GM23338 (cell line): Measurements from ENCODE around the gene C17orf50. TPM values are rescaled to one million over a fixed set of nuclear protein-coding genes. Genes with fewer than 3 reads are reported as not detected.

Experiments used
- ATAC-seq: fragments of 200-7000 bp; cut with Tn5 transposase; 3 replicates; pipeline ENCODE4 v1.9.1; 2020
- DNase-seq: peaks from one replicate; pipeline ENCODE4 v3.0.0-alpha.2; 2015; ENCODE audit warnings: low spot score
- H2AFZ ChIP-seq: fragments of 200-600 bp; sonication (generic); 2 replicates; pipeline ENCODE4 v1.8.0; 2016; ENCODE audit warnings: antibody characterized with exemption, mild to moderate bottlenecking, moderate library complexity
- H3F3A ChIP-seq: fragments of 200-600 bp; sonication (generic); replicated peaks from 2 replicates; pipeline ENCODE4 v1.8.0; 2017; ENCODE audit warnings: antibody characterized with exemption, mixed run types, low read depth
- H3K27ac ChIP-seq: fragments of 200-600 bp; sonication (generic); 2 replicates; pipeline ENCODE4 v1.6.1; 2016; ENCODE audit warnings: low read depth
- H3K27me3 ChIP-seq: fragments of 200-600 bp; sonication (generic); 2 replicates; pipeline ENCODE4 v1.8.0; 2016; ENCODE audit warnings: mild to moderate bottlenecking, mixed run types, moderate library complexity; ENCODE audit not compliant: insufficient read depth
- H3K36me3 ChIP-seq: fragments of 200-600 bp; sonication (generic); 2 replicates; pipeline ENCODE4 v1.8.0; 2016; ENCODE audit warnings: mild to moderate bottlenecking; ENCODE audit not compliant: insufficient read depth
- H3K4me1 ChIP-seq: fragments of 200-600 bp; sonication (generic); 2 replicates; pipeline ENCODE4 v1.8.0; 2016; ENCODE audit warnings: mild to moderate bottlenecking, moderate library complexity; ENCODE audit not compliant: insufficient read depth
- H3K4me2 ChIP-seq: fragments of 200-600 bp; sonication (generic); 2 replicates; pipeline ENCODE4 v1.7.1; 2017; ENCODE audit warnings: mixed run types
- H3K4me3 ChIP-seq: fragments of 200-600 bp; sonication (generic); 2 replicates; pipeline ENCODE4 v1.6.1; 2016; ENCODE audit warnings: mixed run types
- H3K79me2 ChIP-seq: fragments of 200-600 bp; sonication (generic); replicated peaks from 2 replicates; pipeline ENCODE4 v1.8.0; 2017; ENCODE audit warnings: mild to moderate bottlenecking; ENCODE audit not compliant: insufficient read depth
- H3K9me2 ChIP-seq: fragments of 200-600 bp; sonication (generic); 2 replicates; pipeline ENCODE4 v1.8.0; 2017; ENCODE audit not compliant: insufficient read depth
- H4K20me1 ChIP-seq: fragments of 200-600 bp; sonication (generic); replicated peaks from 2 replicates; pipeline ENCODE4 v1.8.0; 2017; ENCODE audit warnings: mild to moderate bottlenecking; ENCODE audit not compliant: insufficient read depth
- H3K27ac Mint-ChIP-seq: 2 replicates; pipeline ENCODE4 v1.8.0; 2020; ENCODE audit warnings: inconsistent platforms, mild to moderate bottlenecking, moderate library complexity, mixed read lengths
- H3K27me3 Mint-ChIP-seq: 3 replicates; pipeline ENCODE4 v1.8.0; 2022; ENCODE audit warnings: low read depth, mild to moderate bottlenecking, moderate library complexity, mixed read lengths, inconsistent platforms; ENCODE audit not compliant: insufficient read depth, poor library complexity
- H3K36me3 Mint-ChIP-seq: 3 replicates; pipeline ENCODE4 v1.8.0; 2021; ENCODE audit warnings: low read depth, mild to moderate bottlenecking, inconsistent platforms, moderate library complexity, mixed read lengths
- H3K4me1 Mint-ChIP-seq: 3 replicates; pipeline ENCODE4 v1.8.0; 2020; ENCODE audit warnings: mild to moderate bottlenecking, inconsistent platforms, mixed read lengths
- H3K4me3 Mint-ChIP-seq: 3 replicates; pipeline ENCODE4 v1.8.0; 2021; ENCODE audit warnings: moderate library complexity, mild to moderate bottlenecking, inconsistent platforms, mixed read lengths
- H3K9me3 Mint-ChIP-seq: 3 replicates; pipeline ENCODE4 v1.8.0; 2020; ENCODE audit warnings: moderate library complexity, mild to moderate bottlenecking, inconsistent platforms, mixed read lengths
- CREB1 ChIP-seq: fragments of 250-450 bp; sonication (Bioruptor Pico); IDR thresholded peaks from 2 replicates; pipeline ENCODE4 v1.5.0; 2020; ENCODE audit warnings: low read depth, mild to moderate bottlenecking, moderate library complexity
- EZH2 ChIP-seq: fragments of 200-600 bp; sonication (generic); IDR thresholded peaks from one replicate; pipeline ENCODE4 v1.8.0; 2017; ENCODE audit warnings: antibody characterized with exemption, mild to moderate bottlenecking, low read depth; ENCODE audit not compliant: unreplicated experiment
- EZH2phosphoT487 ChIP-seq: fragments of 200-600 bp; sonication (generic); IDR thresholded peaks from one replicate; pipeline ENCODE4 v1.8.1; 2018; ENCODE audit warnings: antibody characterized with exemption; ENCODE audit not compliant: unreplicated experiment
- JUNB ChIP-seq: IDR thresholded peaks from one replicate; pipeline ENCODE4 v1.6.1; 2016; ENCODE audit warnings: antibody characterized with exemption; ENCODE audit not compliant: unreplicated experiment
- NANOG ChIP-seq: IDR thresholded peaks from 2 replicates; pipeline ENCODE4 v1.6.1; 2016; ENCODE audit warnings: antibody characterized with exemption, borderline replicate concordance
- POLR2AphosphoS5 ChIP-seq: IDR thresholded peaks from 2 replicates; pipeline ENCODE4 v1.6.1; 2016; ENCODE audit warnings: antibody characterized with exemption, low read depth
- STAT1 ChIP-seq: IDR thresholded peaks from one replicate; pipeline ENCODE4 v1.6.1; 2016; ENCODE audit warnings: antibody characterized with exemption; ENCODE audit not compliant: unreplicated experiment
- ZNF114 ChIP-seq: fragments of 250-450 bp; sonication (Bioruptor Pico); IDR thresholded peaks from 2 replicates; pipeline ENCODE4 v1.5.0; 2020; ENCODE audit warnings: mild to moderate bottlenecking, moderate library complexity
- ZNF331 ChIP-seq: fragments of 250-450 bp; sonication (Bioruptor Pico); IDR thresholded peaks from 2 replicates; pipeline ENCODE4 v1.5.0; 2020; ENCODE audit warnings: low read depth, mild to moderate bottlenecking, moderate library complexity
- polyA plus RNA-seq: library from polyadenylated mRNA; unstranded; fragments of >200 nt; fragmentation: Nextera tagmentation; extraction: Ambion mirVana; gene quantifications from 2 replicates; pipeline ENCODE4 v1.2.1, GENCODE V29; 2016
- total RNA-seq: library from RNA; depleted of rRNA; stranded (reverse); fragments of >200 nt; shearing (Covaris generic); gene quantifications from 2 replicates; pipeline ENCODE4 v1.2.3, GENCODE V29; 2014
- TF ChIP-seq, protein P1 (sequence below): IDR thresholded peaks from one replicate; pipeline ENCODE4 v1.6.1; 2018; ENCODE audit warnings: antibody characterized with exemption; ENCODE audit not compliant: unreplicated experiment
- TF ChIP-seq, protein P2 (sequence below), 2 experiments: fragments of 200-600 bp in 1 of 2; sonication (generic) in 1 of 2; conservative IDR thresholded peaks; 2 replicates each; pipeline versions ENCODE4 v1.5.1 to v1.6.1; 2016 to 2017; ENCODE audit warnings: antibody characterized with exemption in 2 of 2, low read depth in 2 of 2, mild to moderate bottlenecking in 2 of 2, moderate library complexity in 1 of 2
- TF ChIP-seq, protein P3 (sequence below): IDR thresholded peaks from 2 replicates; pipeline ENCODE4 v1.6.1; 2016; ENCODE audit warnings: antibody characterized with exemption
- TF ChIP-seq, protein P4 (sequence below): fragments of 250-450 bp; sonication (Bioruptor Pico); IDR thresholded peaks from 2 replicates; pipeline ENCODE4 v1.5.0; 2020; ENCODE audit warnings: mild to moderate bottlenecking, moderate library complexity

The C17orf50 gene
- total and polyA plus RNA-seq, 2 experiments from 2014 or later: 0.74 to 1.6 TPM

DNA sequence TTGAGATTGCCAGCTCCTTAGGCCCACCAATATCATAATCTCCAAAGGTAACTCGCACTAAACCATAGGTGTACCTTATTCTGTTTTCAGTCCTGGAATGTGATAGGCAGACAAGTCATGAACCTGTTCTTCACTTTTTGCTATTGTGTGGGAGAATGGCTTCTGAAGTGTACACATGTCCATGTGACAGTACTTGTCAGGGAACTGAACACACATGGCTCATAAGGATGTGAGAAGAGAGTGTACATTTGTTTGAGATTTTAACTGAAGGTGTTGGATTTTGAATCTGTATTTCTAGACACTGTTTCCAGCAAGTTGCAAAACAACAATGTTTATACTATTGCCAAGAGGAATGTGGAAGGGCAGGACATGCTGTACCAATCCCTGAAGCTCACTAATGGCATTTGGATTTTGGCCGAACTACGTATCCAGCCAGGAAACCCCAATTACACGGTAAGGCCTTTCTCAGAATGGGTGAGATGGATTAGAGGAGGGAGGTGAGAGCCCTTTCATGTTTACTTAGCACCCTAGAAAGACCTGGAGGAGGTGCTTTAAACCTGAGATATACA, 43.7 kb upstream of the C17orf50 start:
- Mint-ChIP-seq H3K36me3 (peaks cover 11% of the 10 kb centered on the region; the same call in 2 of the 3 replicates), H3K4me3 (no peak overlapping the region), H3K9me3 (no peaks in the 10 kb centered on the region), H3K27ac (no peak overlapping the region), H3K4me1 (no peaks in the 10 kb centered on the region), H3K27me3 (no peaks in the 10 kb centered on the region)
- H3K79me2 ChIP-seq: no peaks in the 10 kb centered on the region
- ATAC-seq: no peak
- H2AFZ ChIP-seq: no peak overlapping the region
- H3F3A ChIP-seq: no peaks in the 10 kb centered on the region
- H3K9me2 ChIP-seq: no peaks in the 10 kb centered on the region
- H3K4me2 ChIP-seq: no peak overlapping the region
- H3K4me3 ChIP-seq: no peak overlapping the region
- H3K4me1 ChIP-seq: no peaks in the 10 kb centered on the region
- no peak for TF ChIP-seq EZH2phosphoT487
- TF ChIP-seq, protein P1, sequence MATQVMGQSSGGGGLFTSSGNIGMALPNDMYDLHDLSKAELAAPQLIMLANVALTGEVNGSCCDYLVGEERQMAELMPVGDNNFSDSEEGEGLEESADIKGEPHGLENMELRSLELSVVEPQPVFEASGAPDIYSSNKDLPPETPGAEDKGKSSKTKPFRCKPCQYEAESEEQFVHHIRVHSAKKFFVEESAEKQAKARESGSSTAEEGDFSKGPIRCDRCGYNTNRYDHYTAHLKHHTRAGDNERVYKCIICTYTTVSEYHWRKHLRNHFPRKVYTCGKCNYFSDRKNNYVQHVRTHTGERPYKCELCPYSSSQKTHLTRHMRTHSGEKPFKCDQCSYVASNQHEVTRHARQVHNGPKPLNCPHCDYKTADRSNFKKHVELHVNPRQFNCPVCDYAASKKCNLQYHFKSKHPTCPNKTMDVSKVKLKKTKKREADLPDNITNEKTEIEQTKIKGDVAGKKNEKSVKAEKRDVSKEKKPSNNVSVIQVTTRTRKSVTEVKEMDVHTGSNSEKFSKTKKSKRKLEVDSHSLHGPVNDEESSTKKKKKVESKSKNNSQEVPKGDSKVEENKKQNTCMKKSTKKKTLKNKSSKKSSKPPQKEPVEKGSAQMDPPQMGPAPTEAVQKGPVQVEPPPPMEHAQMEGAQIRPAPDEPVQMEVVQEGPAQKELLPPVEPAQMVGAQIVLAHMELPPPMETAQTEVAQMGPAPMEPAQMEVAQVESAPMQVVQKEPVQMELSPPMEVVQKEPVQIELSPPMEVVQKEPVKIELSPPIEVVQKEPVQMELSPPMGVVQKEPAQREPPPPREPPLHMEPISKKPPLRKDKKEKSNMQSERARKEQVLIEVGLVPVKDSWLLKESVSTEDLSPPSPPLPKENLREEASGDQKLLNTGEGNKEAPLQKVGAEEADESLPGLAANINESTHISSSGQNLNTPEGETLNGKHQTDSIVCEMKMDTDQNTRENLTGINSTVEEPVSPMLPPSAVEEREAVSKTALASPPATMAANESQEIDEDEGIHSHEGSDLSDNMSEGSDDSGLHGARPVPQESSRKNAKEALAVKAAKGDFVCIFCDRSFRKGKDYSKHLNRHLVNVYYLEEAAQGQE: no peak
- TF ChIP-seq POLR2AphosphoS5: no peak
- TF ChIP-seq, protein P2, sequence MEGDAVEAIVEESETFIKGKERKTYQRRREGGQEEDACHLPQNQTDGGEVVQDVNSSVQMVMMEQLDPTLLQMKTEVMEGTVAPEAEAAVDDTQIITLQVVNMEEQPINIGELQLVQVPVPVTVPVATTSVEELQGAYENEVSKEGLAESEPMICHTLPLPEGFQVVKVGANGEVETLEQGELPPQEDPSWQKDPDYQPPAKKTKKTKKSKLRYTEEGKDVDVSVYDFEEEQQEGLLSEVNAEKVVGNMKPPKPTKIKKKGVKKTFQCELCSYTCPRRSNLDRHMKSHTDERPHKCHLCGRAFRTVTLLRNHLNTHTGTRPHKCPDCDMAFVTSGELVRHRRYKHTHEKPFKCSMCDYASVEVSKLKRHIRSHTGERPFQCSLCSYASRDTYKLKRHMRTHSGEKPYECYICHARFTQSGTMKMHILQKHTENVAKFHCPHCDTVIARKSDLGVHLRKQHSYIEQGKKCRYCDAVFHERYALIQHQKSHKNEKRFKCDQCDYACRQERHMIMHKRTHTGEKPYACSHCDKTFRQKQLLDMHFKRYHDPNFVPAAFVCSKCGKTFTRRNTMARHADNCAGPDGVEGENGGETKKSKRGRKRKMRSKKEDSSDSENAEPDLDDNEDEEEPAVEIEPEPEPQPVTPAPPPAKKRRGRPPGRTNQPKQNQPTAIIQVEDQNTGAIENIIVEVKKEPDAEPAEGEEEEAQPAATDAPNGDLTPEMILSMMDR (conservative IDR thresholded peaks at IDR 0.05; ENCODE audit: low read depth in 2 of 2): no peak
- TF ChIP-seq STAT1: no peak
- TF ChIP-seq EZH2: no peak
- no peak for TF ChIP-seq ZNF331 (CRISPR knock-in tag)
- TF ChIP-seq, protein P3, sequence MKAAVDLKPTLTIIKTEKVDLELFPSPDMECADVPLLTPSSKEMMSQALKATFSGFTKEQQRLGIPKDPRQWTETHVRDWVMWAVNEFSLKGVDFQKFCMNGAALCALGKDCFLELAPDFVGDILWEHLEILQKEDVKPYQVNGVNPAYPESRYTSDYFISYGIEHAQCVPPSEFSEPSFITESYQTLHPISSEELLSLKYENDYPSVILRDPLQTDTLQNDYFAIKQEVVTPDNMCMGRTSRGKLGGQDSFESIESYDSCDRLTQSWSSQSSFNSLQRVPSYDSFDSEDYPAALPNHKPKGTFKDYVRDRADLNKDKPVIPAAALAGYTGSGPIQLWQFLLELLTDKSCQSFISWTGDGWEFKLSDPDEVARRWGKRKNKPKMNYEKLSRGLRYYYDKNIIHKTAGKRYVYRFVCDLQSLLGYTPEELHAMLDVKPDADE: no peak
- TF ChIP-seq, protein P4, sequence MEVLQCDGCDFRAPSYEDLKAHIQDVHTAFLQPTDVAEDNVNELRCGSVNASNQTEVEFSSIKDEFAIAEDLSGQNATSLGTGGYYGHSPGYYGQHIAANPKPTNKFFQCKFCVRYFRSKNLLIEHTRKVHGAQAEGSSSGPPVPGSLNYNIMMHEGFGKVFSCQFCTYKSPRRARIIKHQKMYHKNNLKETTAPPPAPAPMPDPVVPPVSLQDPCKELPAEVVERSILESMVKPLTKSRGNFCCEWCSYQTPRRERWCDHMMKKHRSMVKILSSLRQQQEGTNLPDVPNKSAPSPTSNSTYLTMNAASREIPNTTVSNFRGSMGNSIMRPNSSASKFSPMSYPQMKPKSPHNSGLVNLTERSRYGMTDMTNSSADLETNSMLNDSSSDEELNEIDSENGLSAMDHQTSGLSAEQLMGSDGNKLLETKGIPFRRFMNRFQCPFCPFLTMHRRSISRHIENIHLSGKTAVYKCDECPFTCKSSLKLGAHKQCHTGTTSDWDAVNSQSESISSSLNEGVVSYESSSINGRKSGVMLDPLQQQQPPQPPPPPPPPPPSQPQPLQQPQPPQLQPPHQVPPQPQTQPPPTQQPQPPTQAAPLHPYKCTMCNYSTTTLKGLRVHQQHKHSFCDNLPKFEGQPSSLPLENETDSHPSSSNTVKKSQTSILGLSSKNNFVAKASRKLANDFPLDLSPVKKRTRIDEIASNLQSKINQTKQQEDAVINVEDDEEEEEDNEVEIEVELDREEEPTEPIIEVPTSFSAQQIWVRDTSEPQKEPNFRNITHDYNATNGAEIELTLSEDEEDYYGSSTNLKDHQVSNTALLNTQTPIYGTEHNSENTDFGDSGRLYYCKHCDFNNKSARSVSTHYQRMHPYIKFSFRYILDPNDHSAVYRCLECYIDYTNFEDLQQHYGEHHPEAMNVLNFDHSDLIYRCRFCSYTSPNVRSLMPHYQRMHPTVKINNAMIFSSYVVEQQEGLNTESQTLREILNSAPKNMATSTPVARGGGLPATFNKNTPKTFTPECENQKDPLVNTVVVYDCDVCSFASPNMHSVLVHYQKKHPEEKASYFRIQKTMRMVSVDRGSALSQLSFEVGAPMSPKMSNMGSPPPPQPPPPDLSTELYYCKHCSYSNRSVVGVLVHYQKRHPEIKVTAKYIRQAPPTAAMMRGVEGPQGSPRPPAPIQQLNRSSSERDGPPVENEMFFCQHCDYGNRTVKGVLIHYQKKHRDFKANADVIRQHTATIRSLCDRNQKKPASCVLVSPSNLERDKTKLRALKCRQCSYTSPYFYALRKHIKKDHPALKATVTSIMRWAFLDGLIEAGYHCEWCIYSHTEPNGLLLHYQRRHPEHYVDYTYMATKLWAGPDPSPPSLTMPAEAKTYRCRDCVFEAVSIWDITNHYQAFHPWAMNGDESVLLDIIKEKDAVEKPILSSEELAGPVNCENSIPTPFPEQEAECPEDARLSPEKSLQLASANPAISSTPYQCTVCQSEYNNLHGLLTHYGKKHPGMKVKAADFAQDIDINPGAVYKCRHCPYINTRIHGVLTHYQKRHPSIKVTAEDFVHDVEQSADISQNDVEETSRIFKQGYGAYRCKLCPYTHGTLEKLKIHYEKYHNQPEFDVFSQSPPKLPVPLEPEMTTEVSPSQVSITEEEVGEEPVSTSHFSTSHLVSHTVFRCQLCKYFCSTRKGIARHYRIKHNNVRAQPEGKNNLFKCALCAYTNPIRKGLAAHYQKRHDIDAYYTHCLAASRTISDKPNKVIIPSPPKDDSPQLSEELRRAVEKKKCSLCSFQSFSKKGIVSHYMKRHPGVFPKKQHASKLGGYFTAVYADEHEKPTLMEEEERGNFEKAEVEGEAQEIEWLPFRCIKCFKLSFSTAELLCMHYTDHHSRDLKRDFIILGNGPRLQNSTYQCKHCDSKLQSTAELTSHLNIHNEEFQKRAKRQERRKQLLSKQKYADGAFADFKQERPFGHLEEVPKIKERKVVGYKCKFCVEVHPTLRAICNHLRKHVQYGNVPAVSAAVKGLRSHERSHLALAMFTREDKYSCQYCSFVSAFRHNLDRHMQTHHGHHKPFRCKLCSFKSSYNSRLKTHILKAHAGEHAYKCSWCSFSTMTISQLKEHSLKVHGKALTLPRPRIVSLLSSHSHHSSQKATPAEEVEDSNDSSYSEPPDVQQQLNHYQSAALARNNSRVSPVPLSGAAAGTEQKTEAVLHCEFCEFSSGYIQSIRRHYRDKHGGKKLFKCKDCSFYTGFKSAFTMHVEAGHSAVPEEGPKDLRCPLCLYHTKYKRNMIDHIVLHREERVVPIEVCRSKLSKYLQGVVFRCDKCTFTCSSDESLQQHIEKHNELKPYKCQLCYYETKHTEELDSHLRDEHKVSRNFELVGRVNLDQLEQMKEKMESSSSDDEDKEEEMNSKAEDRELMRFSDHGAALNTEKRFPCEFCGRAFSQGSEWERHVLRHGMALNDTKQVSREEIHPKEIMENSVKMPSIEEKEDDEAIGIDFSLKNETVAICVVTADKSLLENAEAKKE (CRISPR knock-in tag): no peak
- TF ChIP-seq ZNF114: no peak
- TF ChIP-seq JUNB: no peak
- no peak for TF ChIP-seq CREB1 (CRISPR knock-in tag)
- TF ChIP-seq NANOG: no peak
- no peak overlapping the region for H3K27ac ChIP-seq
- H4K20me1 ChIP-seq: no peaks in the 10 kb centered on the region; the same call in 1 of the 2 replicates
- peaks cover 12% of the 10 kb centered on the region; the same call in 1 of the 2 replicates for H3K36me3 ChIP-seq
- H3K27me3 ChIP-seq: no peaks in the 10 kb centered on the region
- no peak for DNase-seq
